SK-N-SH treated with all-trans-retinoic acid at 6 μM for 48 hours (cell line): Measurements from ENCODE around the gene MYBPC1.

ENCODE experiments used
- ARNTL ChIP-seq: fragments of 450-650 bp; formaldehyde crosslinking; IDR thresholded peaks from 2 replicates; pipeline ENCODE4 v1.5.0; 2020; ENCODE audit warnings: low read depth, mild to moderate bottlenecking, moderate library complexity, borderline replicate concordance
- ESRRG ChIP-seq: fragments of 250-450 bp; sonication (Bioruptor Pico); IDR thresholded peaks from 2 replicates; pipeline ENCODE4 v1.6.1; 2021; ENCODE audit warnings: mild to moderate bottlenecking
- ZFP30 ChIP-seq: fragments of 450-650 bp; formaldehyde crosslinking; IDR thresholded peaks from 2 replicates; pipeline ENCODE4 v1.5.0; 2022; ENCODE audit warnings: mild to moderate bottlenecking, moderate library complexity
- TF ChIP-seq, protein P1 (sequence below): fragments of 250-450 bp; sonication (Bioruptor Pico); IDR thresholded peaks from 2 replicates; pipeline ENCODE4 v1.5.0; 2020; ENCODE audit warnings: mild to moderate bottlenecking, moderate library complexity
- TF ChIP-seq, protein P2 (sequence below): fragments of 250-450 bp; sonication (Bioruptor Pico); IDR thresholded peaks from 2 replicates; pipeline ENCODE4 v1.8.0; 2020; ENCODE audit warnings: mild to moderate bottlenecking, moderate library complexity, borderline replicate concordance
- TF ChIP-seq, protein P3 (sequence below): fragments of 250-450 bp; sonication (Bioruptor Pico); IDR thresholded peaks from 2 replicates; pipeline ENCODE4 v1.5.1; 2020; ENCODE audit warnings: low read depth, mild to moderate bottlenecking, moderate library complexity

DNA sequence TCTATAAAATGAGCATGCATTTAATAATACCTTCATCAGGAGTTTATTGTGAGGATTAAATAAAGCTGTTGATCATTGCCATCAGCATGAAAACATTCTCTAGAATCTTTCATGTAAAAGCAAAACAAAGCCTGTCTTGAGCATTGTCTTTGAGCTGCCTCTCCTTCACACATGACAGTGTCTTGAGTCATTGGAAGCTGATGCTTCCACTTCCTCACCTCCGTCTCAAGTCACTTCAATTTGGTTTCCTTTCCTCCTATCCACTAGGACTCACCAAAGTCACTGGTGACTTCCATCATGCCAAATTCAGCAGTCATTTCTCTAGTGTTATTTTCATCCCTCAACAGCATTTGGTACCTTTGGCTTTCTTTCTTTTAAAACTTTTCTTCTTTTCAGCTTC lies 31.6 kb upstream of the MYBPC1 start:
- TF ChIP-seq ZFP30 (CRISPR knock-in tag) (no peak), ESRRG (no peak), ARNTL (CRISPR knock-in tag) (no peak)
- TF ChIP-seq, protein P1, sequence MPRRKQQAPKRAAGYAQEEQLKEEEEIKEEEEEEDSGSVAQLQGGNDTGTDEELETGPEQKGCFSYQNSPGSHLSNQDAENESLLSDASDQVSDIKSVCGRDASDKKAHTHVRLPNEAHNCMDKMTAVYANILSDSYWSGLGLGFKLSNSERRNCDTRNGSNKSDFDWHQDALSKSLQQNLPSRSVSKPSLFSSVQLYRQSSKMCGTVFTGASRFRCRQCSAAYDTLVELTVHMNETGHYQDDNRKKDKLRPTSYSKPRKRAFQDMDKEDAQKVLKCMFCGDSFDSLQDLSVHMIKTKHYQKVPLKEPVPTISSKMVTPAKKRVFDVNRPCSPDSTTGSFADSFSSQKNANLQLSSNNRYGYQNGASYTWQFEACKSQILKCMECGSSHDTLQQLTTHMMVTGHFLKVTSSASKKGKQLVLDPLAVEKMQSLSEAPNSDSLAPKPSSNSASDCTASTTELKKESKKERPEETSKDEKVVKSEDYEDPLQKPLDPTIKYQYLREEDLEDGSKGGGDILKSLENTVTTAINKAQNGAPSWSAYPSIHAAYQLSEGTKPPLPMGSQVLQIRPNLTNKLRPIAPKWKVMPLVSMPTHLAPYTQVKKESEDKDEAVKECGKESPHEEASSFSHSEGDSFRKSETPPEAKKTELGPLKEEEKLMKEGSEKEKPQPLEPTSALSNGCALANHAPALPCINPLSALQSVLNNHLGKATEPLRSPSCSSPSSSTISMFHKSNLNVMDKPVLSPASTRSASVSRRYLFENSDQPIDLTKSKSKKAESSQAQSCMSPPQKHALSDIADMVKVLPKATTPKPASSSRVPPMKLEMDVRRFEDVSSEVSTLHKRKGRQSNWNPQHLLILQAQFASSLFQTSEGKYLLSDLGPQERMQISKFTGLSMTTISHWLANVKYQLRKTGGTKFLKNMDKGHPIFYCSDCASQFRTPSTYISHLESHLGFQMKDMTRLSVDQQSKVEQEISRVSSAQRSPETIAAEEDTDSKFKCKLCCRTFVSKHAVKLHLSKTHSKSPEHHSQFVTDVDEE (CRISPR knock-in tag), result no peak
- TF ChIP-seq, protein P2, sequence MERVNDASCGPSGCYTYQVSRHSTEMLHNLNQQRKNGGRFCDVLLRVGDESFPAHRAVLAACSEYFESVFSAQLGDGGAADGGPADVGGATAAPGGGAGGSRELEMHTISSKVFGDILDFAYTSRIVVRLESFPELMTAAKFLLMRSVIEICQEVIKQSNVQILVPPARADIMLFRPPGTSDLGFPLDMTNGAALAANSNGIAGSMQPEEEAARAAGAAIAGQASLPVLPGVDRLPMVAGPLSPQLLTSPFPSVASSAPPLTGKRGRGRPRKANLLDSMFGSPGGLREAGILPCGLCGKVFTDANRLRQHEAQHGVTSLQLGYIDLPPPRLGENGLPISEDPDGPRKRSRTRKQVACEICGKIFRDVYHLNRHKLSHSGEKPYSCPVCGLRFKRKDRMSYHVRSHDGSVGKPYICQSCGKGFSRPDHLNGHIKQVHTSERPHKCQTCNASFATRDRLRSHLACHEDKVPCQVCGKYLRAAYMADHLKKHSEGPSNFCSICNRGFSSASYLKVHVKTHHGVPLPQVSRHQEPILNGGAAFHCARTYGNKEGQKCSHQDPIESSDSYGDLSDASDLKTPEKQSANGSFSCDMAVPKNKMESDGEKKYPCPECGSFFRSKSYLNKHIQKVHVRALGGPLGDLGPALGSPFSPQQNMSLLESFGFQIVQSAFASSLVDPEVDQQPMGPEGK (CRISPR knock-in tag), result no peak
- TF ChIP-seq, protein P3, sequence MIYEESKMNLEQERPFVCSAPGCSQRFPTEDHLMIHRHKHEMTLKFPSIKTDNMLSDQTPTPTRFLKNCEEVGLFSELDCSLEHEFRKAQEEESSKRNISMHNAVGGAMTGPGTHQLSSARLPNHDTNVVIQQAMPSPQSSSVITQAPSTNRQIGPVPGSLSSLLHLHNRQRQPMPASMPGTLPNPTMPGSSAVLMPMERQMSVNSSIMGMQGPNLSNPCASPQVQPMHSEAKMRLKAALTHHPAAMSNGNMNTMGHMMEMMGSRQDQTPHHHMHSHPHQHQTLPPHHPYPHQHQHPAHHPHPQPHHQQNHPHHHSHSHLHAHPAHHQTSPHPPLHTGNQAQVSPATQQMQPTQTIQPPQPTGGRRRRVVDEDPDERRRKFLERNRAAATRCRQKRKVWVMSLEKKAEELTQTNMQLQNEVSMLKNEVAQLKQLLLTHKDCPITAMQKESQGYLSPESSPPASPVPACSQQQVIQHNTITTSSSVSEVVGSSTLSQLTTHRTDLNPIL (CRISPR knock-in tag), result no peak
